Ramos (cell line): Measurements from ENCODE around the gene SIRT7.
"Not testable (repeated sequence)": the region's sequence is repeated elsewhere in the genome, so short reads cannot be mapped to it uniquely, and the experiment has no call there.

ENCODE experiments used
- in situ Hi-C: fragments of 300-500 bp; cut with MboI; formaldehyde crosslinking; loops from one replicate; pipeline ENCODE4 v1.14.3; 2022; ENCODE audit warnings: low sequenced_read_pairs; ENCODE audit not compliant: unreplicated experiment

The SIRT7 gene

DNA sequence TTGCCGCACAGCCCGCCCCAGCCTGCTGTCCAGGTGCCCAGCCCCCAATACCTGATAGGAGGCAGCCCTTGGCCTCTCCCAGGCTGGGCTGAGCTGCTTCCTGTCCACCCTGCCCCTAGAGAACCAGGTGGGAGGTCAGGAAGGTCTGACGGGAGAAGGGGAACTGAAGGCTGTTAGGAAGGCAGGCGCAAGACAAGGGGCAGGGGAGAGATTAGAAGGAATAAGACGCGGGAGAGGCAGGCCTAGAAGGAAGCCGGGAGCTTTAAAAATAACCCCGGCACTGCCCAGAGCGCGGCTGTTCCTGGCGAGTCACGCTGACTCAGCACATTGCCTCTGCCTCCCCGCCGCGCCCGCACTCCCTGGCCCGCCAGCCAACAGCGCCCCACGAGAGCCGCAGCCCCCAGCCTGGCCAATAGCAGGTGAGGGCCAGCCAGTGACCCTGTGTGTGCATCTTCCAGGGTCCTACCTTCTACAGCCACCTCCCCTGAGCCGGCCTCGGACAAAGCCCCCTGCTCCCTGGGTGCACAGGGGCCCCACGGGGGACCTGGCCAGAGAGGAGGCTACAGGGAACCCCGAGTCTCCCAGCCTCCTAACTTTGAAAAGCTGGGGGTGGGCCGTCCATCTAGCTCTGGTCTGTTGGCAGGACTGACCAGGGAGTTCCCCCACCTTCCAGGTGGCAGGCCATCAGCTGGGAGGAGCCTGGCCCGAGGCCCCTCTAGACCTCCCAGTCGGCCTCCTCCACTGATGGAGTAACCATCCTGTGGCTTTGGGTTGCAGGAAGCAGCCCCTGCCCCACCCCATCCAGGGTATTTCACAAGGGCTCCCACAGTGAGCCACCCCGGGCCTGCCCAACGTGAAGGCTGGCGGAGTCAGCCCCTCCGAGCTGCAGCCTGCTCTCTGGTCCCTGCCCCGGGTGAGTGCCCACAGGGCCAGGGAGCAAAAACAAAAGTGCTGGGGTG, 5.6 kb upstream of the SIRT7 start:
- in situ Hi-C loops = no loop called here

DNA sequence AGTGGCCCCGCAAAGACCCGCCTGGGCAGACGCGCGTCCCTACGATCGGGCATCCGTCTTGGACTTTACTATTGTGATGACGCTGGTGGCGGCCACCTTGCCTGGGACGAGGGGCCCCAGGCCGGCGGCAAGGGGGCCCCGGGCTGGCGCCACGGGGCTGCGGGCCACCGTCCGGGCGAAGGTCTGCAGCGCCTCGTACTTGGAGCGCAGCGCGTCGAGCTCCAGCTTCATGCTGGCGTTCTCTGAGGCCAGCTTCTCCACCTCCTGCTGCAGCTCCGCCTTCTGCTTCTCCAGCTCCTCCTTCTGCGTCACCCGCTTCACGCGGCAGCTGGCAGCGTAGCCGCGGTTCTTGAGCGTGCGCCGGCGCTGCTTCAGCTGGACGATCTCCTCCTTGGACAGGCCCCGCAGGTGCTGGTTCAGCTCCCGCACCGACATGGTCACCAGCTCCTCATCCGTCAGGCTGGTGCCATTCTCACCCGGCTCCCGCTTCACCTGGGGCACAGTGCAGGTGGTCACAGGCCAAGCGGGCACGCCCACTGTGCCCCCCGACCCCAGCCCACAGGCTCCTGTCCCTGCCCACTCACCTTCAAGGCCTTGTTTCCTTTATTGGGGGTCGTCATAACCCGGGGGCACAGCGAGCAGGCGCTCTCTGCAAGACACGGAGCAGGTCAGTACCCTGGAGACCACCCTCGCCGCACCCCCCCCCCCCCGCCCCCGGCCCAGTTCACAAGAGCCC, 4.8 kb upstream of the SIRT7 start:
- in situ Hi-C loops = no loop called here

DNA sequence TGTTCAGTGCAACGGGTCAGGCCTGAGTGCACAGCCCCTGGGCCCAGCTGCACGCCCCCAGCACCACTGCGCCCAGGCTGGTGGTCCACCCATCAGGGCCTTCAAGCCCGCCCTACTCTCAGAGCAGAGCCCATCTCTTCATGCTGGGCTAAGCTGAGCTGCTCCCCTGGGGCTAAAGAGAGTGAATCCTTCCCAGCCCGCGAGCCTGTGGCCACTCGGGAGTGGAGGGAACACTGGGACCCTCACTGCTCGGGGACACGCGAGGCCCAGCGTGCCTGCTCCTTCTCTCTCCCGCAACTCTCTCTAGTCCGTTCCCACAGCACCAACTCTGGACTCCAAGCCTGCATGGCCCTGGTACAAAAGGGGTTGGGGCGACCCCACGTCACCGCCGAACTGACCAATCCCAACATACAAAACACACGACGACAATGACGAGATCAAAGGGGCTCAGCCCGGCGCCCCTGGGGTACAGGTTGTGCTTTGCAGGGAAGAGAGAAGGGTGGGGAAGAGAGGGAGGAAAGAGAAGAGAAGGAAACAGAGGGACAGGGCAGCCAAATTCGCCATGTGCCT, 4.1 kb upstream of the SIRT7 start:
- in situ Hi-C loops = no loop called here

DNA sequence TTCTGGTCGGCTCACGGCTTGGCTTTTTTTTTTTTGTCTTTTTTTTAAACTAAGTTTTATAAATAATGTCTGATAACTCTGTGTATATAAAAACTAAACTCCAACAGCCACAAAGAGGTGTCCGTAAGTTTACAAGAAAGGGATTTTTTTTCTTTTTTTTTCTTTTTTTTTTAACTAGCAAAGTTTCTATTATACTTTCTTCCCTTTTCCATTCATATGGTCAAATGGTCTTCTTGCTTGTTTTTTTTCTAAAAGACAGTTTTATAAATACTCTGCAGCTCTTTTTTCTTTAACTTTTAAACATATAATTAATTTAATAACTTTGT, 3.5 kb upstream of the SIRT7 start:
- in situ Hi-C loops = no loop called here

DNA sequence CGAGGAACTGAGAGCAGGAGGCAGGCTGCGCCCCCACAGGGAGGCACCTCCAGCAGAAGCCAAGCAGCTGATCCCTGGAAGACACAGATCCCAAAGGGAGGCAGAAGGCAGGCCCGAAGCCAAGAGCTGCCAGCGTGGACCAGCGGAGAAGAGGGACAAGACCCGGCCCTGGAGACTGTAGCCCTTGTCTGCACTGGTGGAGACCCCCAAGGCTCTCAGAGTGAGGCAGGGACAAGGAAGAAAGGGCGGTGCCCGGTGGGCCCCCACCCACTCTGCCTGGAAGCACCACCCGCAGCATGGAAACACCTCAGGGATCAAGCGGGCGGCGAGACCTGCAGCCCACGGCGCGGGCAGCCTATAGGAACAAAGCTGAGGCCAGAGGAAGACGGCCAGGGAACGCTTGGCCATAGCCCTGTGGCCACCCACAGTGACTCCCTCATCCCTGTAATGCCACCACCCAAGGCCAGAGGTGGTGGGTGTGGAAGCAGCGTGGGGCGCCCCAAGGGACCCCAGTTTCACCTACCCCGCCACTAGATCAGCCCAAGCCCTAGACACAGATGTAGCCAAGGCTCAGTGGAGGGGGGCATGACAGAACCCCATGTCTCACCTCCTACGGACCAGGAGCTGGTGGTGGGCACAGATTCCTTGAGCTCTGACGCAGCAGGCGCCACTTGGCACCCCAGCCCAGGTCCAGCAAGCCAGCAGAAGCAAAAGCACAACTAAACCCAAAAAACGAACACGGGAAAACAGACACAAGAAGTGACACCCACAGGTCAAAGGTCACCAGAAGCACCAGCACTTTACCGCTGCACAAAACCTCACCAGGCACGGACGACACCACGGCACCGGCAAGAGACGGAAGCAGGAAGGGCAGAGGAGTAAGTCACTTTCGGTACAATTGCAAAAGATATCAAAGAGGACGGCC, 2.9 kb upstream of the SIRT7 start:
- in situ Hi-C loops = no loop called here

DNA sequence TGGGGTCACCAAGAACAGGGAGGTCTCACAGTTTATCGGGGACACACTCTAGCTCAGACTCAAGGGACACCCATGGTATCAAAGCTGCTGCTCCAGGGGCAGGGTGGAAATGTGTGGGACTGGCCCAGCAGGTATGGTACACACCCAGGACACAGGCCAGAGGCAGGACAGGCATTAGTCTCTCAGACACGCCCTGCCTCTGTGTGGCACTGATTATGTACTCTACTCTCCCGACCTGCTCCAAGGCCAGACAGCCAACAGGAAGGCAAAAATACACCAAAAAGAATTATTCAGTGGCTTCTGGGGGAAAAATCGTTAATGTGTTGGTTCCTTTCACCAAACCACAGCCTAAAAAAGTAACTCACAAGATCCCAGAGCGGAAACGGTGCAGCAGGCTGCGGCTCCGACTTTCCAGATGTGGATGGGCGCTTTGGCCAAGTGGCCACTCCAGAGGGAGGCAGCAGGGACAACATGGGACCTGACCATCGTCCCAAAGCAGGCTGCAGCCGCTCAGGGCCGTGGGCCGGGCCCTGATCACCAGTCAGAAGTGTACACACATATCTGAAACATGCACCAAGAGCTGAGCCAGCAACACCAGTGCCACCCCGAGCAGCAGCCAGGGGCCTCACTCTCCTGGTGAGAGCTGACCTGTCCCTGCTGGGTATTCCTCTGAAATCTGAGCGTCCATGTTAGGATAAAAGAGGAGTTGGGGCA, 1.0 kb upstream of the SIRT7 start:
- in situ Hi-C loops = no loop called here

DNA sequence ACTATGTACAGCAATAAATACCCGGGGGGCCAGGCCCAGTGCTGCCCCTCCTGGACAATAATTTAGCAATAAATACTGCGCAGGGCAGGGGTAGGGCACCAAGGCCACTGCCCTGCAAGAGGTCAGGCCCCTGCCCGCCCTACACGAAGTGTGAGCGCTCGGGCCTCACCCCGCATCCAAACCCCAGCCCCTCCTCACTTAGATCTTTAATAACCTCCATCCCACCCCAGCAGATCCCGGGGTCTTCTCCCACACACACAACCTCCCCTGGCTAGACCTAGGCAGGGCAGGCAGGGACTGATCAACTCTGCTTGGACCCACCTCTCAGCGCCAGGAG, 325 bp upstream of the SIRT7 start:
- in situ Hi-C loops = not testable (repeated sequence)

DNA sequence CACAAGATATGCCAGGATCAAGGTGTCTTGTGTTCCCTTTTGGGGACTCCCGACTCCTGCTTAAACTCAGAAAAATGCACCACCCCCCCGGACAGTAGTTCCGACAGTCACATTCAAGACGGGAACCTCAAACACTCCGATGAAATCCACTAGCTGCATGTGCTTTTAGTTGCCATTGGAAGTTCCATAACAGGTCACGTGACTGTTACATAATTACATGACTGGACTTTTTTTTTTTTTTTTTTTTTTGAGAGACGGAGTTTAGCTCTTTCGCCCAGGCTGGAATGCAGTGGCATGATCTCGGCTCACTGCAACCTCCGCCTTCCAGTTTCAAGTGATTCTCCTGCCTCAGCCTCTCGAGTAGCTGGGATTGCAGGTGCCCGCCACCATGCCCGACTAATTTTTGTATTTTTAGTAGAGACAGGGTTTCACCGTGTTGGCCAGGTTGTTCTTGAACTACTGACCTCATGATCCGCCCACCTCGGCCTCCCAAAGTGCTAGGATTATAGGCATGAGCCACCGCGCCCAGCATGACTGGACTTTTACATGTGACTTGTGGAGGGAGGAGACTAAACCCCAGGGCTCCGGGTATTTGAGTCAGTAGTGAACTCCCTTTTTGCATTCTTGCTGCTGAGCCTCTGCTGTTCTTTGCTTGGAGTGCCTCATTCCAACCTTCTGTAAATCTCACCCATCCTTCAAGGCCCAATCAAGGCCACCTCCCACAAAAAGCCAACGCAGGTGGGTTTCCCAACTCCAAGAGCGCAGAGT, 1.6 kb downstream of the SIRT7 start:
- in situ Hi-C loops = no loop called here

DNA sequence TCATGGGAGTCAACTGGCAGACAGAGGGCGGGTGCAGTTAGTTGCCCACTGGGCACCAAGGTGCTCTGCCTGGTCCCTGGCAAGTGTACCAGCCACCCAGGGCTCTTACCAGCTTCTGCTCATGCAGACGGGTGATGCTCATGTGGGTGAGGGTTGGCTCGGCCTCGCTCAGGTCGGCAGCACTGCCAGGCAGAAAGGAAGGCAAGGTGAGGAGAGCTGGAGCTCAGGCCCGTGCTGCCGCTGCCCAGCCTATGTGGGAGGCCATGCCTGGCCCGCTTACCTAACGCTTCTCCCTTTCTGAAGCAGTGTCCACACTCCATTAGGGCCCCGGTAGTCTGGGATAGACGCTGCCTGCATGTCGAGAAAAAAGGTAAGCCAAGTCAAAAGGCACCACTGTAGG, 2.6 kb downstream of the SIRT7 start:
- in situ Hi-C loops = no loop called here

DNA sequence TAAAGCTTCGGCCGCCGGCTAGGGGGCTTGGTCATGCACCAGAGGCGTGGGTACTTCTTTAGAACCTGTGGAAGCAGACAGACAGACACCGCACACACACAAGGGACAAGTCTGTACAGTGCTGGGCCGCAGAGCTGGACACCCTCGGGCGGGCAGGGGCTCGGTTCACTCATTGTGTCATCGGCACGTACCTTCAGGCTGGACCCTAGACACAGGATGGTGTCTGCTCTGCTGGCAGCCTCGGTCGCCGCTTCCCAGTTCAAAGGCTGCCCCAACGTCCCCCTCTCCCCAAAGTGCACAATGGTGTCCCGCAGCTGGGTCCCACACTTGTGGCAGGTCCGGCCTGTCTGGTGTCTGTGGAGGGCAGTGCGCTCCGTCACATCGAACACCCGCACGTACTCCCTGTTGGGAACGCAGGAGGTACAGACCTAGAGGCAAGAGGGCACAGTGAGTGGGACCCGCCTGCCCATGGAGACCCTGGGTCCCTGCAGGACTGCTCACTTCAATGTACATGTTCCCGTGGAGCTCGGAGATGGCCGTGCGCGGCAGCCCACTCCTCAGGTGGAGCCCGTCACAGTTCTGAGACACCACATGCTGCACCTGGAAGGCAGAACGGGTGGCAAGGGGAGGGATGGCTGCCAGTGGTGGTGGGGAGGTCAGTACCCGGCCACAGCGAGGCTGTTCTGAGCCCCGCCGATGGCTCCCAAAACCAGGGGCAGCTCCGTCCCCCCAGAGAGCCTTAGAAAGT, 3.7 kb downstream of the SIRT7 start:
- in situ Hi-C loops = no loop called here

DNA sequence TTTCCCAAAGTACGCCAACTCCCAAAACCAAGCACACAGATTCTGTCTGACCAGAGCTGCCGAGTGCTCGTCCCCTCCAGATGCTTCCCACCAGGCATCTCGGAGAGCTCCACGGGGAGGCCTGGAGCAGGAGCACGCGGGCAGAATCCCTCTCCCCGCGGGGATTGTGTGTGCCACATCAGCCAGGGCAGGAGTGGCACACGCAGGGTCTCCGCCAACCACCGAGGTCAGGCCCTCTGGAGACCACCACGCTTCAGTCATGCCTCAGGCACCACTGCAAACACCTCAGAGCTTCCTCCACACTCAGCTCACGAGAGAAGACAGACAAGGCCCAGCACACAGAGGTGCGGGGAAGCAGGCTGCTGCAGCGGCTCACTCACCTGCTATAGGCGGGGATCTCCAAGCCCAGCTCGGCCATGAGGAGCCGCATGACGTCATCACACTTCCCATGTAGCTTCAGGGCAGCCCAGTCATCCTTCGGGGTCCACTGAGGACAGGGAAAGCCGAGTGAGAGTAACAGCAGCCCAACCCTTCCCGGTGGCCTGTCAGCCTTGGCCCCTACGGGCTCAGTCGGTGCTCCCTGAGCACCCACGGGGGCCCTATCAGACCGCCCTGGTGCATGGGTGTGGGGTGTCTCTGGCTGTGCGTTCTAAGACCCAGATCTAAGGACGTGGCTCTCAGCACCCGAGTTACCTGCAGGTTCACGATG, 4.4 kb downstream of the SIRT7 start:
- in situ Hi-C loops = no loop called here

DNA sequence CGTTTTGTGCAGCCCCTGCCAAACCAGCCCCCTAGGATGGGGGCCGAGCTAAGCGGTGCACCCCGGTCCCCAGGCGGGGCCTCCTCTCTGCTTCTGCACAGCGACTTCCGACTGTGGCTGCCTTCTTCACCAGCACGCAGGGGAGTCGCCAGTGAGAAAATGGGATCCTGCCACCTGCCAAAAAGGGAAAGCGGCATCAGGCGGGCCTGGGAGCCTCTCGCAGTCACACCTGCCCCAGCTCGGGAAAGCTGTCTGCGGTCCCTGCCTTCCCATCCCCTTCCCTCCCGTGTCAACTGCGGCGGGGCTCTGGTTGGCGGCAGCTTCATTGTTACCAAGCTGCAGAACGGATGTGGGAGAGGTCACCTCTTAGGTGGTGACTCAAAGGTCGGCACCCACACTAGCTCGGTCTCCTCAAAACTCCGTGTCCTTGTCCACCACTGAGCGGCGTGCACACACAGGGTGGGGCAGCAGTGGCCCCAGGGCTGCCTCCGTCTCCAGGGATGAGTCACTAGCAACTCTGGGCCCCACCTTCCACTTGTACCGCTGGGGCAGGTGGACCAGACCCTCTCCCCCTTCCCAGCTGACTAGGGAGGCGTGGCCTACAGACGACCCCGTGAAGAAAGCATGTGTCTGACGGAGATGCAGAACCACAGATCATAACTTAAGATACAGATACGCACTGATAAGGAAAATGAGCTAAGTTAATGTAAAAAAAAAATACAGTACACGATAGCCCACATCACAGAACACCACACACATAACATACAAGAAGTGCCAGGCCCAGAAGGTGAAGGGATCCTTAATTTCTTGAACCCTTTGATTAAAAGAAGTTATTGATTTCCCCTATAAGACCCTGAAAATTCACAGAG, 5.3 kb downstream of the SIRT7 start:
- in situ Hi-C loops = no loop called here

DNA sequence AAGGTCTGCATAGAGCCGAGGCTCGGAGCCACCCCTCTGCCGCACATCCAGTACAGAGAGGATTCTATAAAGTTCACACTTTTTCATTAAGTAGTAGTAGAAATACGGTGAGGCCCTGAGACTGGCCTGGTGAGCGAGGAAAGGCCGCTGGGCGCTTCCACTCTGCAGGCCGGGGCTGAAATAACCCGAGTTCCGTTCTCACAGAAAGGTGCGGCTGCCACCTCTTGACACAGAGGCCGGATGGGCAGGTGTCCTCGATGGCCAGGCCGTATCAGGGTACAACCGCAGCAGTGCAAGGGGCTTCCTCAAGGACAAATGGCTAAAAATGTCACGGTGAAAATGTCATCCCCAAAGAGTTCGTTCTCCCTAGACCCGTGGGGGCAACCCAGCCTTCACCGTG, 6.0 kb downstream of the SIRT7 start:
- in situ Hi-C loops = no loop called here

DNA sequence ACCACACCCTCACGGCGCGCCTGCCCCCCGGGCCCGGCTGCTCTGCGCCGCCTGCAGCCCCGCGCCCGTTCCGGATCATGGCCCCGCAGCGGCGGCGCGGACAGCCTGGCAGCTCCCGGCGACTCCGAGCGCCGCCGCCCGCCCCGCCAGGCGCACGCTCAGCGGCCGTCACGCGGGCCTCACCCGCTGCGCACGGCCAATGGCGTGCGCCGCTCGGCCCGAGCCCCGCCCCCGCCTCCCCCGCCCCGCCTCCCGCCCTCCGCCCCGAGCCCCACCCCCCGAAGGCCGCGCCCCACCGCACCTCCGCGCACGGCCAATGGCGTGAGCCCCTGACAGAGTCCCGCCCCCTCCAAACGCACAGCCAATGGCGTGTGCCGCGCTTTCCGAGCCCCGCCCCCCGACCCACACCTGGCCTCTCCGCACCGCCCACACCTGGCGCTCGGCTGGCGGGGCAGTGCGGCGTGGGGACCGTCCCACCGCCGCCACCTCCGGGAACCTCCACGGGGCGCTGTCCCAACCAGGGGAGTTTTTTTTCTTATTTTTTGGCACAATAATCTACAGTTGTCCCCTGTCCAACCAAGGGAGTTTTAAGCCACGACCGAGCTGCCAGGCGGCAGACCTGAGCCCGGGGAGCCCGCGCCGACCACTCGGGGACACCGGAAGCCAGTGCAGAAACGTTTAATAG, 6.6 kb downstream of the SIRT7 start, which contains the start of gene PCYT2:
TSS of gene PCYT2 (minus strand) at position 123 of the 685 bp plus-strand sequence. CDS start at position 79, 44 bp downstream.
- in situ Hi-C loops = no loop called here

DNA sequence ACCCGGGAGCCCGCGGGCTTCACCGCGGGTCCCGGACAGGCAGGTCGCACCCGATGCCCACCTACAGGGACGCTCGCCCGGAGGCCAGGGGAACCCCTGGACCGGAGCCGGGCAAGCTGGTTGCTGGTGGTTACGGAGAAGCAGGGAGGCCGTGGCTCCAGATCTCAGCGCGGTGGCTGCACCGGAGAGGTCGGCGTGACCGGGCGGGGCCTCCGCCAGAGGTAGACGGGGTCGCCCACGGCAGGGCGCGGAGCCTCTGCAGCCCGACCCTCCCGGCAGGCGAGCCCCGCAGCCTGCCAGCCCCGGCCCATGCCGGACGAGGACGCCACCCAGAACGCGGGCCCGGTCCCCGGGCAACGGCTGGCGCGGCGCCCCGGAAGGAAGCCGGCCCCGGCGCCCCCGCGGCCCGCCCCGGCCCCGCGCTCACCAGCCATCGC, 7.1 kb downstream of the SIRT7 start:
- in situ Hi-C loops = no loop called here
